Measurements from ENCODE around the gene PDE9A. TPM values are rescaled to one million over a fixed set of nuclear protein-coding genes. Genes with fewer than 3 reads are reported as not detected.

Gene PDE9A
- total RNA-seq, 1 donor, result 9.5 TPM

- no peak for TF ChIP-seq CTCF (IDR thresholded peaks at IDR 0.05; ENCODE audit: insufficient read depth, low read depth, low read length)
- no peak overlapping the region for H3K4me3 ChIP-seq (ENCODE audit: low read depth, low read length)
- no peak for DNase-seq (ENCODE audit: low read depth)
Observed at GRCh38 chr21:42616941-42617340, 36.5 kb upstream of the PDE9A start.

- DNase-seq (ENCODE audit: low read depth), result no peak
- H3K4me3 ChIP-seq (ENCODE audit: low read depth, low read length), result no peak overlapping the region
- TF ChIP-seq CTCF (IDR thresholded peaks at IDR 0.05; ENCODE audit: insufficient read depth, low read depth, low read length), result no peak
Observed at GRCh38 chr21:42617486-42617885, 35.9 kb upstream of the PDE9A start.

GRCh38 chr21:42618707-42619102 lies 34.7 kb upstream of the PDE9A start:
- TF ChIP-seq CTCF (IDR thresholded peaks at IDR 0.05; ENCODE audit: insufficient read depth, low read depth, low read length), result no peak
- no peak overlapping the region for H3K4me3 ChIP-seq (ENCODE audit: low read depth, low read length)

GRCh38 chr21:42619166-42619565 lies 34.3 kb upstream of the PDE9A start:
- TF ChIP-seq CTCF (IDR thresholded peaks at IDR 0.05; ENCODE audit: insufficient read depth, low read depth, low read length), result no peak
- H3K4me3 ChIP-seq (ENCODE audit: low read depth, low read length), result no peak overlapping the region
- no peak for DNase-seq (ENCODE audit: low read depth)

More at GRCh38 chr21:42618707-42619102, 34.7 kb upstream of the PDE9A start:
- no peak for DNase-seq (ENCODE audit: low read depth)

GRCh38 chr21:42619841-42620240 lies 33.6 kb upstream of the PDE9A start:
- H3K4me3 ChIP-seq (ENCODE audit: low read depth, low read length), result no peak overlapping the region
- DNase-seq (ENCODE audit: low read depth), result no peak
- TF ChIP-seq CTCF (IDR thresholded peaks at IDR 0.05; ENCODE audit: insufficient read depth, low read depth, low read length), result no peak

GRCh38 chr21:42621166-42621818 lies 32.1 kb upstream of the PDE9A start:
- peak; percentile 57 for DNase-seq (ENCODE audit: low read depth)
- TF ChIP-seq CTCF (IDR thresholded peaks at IDR 0.05; ENCODE audit: insufficient read depth, low read depth, low read length), result no peak
- no peak overlapping the region for H3K4me3 ChIP-seq (ENCODE audit: low read depth, low read length)

- DNase-seq (ENCODE audit: low read depth), result peak; percentile 36
- no peak overlapping the region for H3K4me3 ChIP-seq (ENCODE audit: low read depth, low read length)
- no peak for TF ChIP-seq CTCF (IDR thresholded peaks at IDR 0.05; ENCODE audit: insufficient read depth, low read depth, low read length)
Observed at GRCh38 chr21:42621819-42622177, 31.6 kb upstream of the PDE9A start.
